ENCODE measurements around the gene KLHL29. TPM values are rescaled to one million over a fixed set of nuclear protein-coding genes. Genes with fewer than 3 reads are reported as not detected.

Gene KLHL29
- total and polyA plus RNA-seq, 2 of the 13 experiments (the other 11 are each of a cell fraction or from before 2014, with no cell fraction given), result 0.01 TPM; not detected in 1

- no TSS peak for BruUV-seq (replicated peaks)
- in situ Hi-C loops (cut with HindIII; ENCODE audit: extremely low pct_ligation_motif_present, low pct_unique_long_range_greater_than_20kb) (no loop called here), intact Hi-C loops (cut with micrococcal nuclease; ENCODE audit: unreplicated experiment) (no loop called here)
- ChIA-PET CTCF (ENCODE audit: low intra/inter-chr PET ratio, low total read pairs) (no interaction called here), POLR2A (no interaction called here)
- Histone ChIP-seq H3K79me2 (ENCODE audit: insufficient read depth, low read length) (no peaks in the 10 kb centered on the region), H3K9me3 (ENCODE audit: low read length) (0 out of 2 replicates have a peak, but pooled peaks cover under 1% of the 10 kb centered on the region), H3K27ac (ENCODE audit: extremely low read length, insufficient read depth, low read length) (no peak overlapping the region), H3K9ac (ENCODE audit: insufficient read depth, low read depth, low read length) (no peak overlapping the region), H2AFZ (ENCODE audit: low read length) (no peak overlapping the region), H3K4me3 (replicated peaks in 1 of 3; ENCODE audit: insufficient read depth in 1 of 3, low read depth in 2 of 3, low read length in 3 of 3) (no peak overlapping the region), H3K36me3 (replicated peaks in 1 of 2; ENCODE audit: control insufficient read depth in 1 of 2, insufficient read depth in 2 of 2, low read length in 2 of 2) (no peaks in the 10 kb centered on the region), H4K20me1 (ENCODE audit: insufficient read depth, low read length) (no peaks in the 10 kb centered on the region), H3K27me3 (ENCODE audit: control insufficient read depth in 1 of 2, insufficient read depth in 2 of 2, low read length in 2 of 2) (peaks cover 8 to 48% of the 10 kb centered on the region in 2 experiments), H3K4me1 (ENCODE audit: insufficient read depth, low read length) (peaks cover 6% of the 10 kb centered on the region; the same call in 1 of the 2 replicates), H3K4me2 (ENCODE audit: low read depth, low read length) (no peak overlapping the region)
- TF ChIP-seq PITX1 (CRISPR knock-in tag; IDR thresholded peaks at IDR 0.05) (no peak), ZNF10 (CRISPR knock-in tag; IDR thresholded peaks at IDR 0.05; ENCODE audit: borderline replicate concordance, low read depth) (no peak), PAX8 (CRISPR knock-in tag; IDR thresholded peaks at IDR 0.05; ENCODE audit: borderline replicate concordance) (no peak), TEAD2 (CRISPR knock-in tag; IDR thresholded peaks at IDR 0.05) (no peak), CREB3 (CRISPR knock-in tag; IDR thresholded peaks at IDR 0.05) (no peak), ZNF160 (CRISPR knock-in tag; IDR thresholded peaks at IDR 0.05) (no peak), SMC3 (IDR thresholded peaks at IDR 0.05; ENCODE audit: low read length) (no peak)
- TF ChIP-seq, protein P1, sequence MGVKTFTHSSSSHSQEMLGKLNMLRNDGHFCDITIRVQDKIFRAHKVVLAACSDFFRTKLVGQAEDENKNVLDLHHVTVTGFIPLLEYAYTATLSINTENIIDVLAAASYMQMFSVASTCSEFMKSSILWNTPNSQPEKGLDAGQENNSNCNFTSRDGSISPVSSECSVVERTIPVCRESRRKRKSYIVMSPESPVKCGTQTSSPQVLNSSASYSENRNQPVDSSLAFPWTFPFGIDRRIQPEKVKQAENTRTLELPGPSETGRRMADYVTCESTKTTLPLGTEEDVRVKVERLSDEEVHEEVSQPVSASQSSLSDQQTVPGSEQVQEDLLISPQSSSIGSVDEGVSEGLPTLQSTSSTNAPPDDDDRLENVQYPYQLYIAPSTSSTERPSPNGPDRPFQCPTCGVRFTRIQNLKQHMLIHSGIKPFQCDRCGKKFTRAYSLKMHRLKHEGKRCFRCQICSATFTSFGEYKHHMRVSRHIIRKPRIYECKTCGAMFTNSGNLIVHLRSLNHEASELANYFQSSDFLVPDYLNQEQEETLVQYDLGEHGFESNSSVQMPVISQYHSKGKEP (CRISPR knock-in tag; IDR thresholded peaks at IDR 0.05), result no peak
- TF ChIP-seq, protein P2, sequence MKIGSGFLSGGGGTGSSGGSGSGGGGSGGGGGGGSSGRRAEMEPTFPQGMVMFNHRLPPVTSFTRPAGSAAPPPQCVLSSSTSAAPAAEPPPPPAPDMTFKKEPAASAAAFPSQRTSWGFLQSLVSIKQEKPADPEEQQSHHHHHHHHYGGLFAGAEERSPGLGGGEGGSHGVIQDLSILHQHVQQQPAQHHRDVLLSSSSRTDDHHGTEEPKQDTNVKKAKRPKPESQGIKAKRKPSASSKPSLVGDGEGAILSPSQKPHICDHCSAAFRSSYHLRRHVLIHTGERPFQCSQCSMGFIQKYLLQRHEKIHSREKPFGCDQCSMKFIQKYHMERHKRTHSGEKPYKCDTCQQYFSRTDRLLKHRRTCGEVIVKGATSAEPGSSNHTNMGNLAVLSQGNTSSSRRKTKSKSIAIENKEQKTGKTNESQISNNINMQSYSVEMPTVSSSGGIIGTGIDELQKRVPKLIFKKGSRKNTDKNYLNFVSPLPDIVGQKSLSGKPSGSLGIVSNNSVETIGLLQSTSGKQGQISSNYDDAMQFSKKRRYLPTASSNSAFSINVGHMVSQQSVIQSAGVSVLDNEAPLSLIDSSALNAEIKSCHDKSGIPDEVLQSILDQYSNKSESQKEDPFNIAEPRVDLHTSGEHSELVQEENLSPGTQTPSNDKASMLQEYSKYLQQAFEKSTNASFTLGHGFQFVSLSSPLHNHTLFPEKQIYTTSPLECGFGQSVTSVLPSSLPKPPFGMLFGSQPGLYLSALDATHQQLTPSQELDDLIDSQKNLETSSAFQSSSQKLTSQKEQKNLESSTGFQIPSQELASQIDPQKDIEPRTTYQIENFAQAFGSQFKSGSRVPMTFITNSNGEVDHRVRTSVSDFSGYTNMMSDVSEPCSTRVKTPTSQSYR (CRISPR knock-in tag; IDR thresholded peaks at IDR 0.05; ENCODE audit: borderline replicate concordance), result no peak
- ATAC-seq (no peak), DNase-seq (ENCODE audit: low spot score) (no peak), FAIRE-seq (no peak)
- WGBS (ENCODE audit: low lambda C conversion rate), result 29% methylated on average over 7 of the region's 7 CpGs
These were observed 234.0 kb downstream of the KLHL29 start for GRCh38 chr2:23618794-23619530.

Measured in HepG2 (cell line).